GM12872 (cell line): Measurements from ENCODE around the gene CARD19.

Experiments used
- CTCF ChIP-seq: IDR thresholded peaks from 3 replicates; pipeline ENCODE4 v1.5.1; 2011; ENCODE audit warnings: low read depth, mild to moderate bottlenecking, low read length, moderate library complexity; ENCODE audit not compliant: insufficient read depth

The CARD19 gene

GRCh38 chr9:93132287-93132927 lies 36.4 kb downstream of the CARD19 start:
- TF ChIP-seq CTCF: no peak

GRCh38 chr9:93132946-93133680 lies 37.1 kb downstream of the CARD19 start:
- no peak for TF ChIP-seq CTCF

GRCh38 chr9:93133681-93134014 lies 37.6 kb downstream of the CARD19 start:
- no peak for TF ChIP-seq CTCF

- 0 out of 3 replicates have a peak, but pooled peaks have one; percentile 16 for TF ChIP-seq CTCF
Observed at GRCh38 chr9:93134015-93134739, 38.2 kb downstream of the CARD19 start, which contains the start of gene NINJ1. Gene NINJ1, minus strand, starts transcription at chr9:93134251. Its CDS starts 34 bp downstream, at chr9:93134217.

- TF ChIP-seq CTCF: no peak
Observed at GRCh38 chr9:93134740-93135444, 38.9 kb downstream of the CARD19 start.

- no peak for TF ChIP-seq CTCF
Observed at GRCh38 chr9:93136011-93136440, 40.0 kb downstream of the CARD19 start.

- TF ChIP-seq CTCF: no peak
Observed at GRCh38 chr9:93137362-93137761, 41.3 kb downstream of the CARD19 start.
